ENCODE results near the gene ARID3B. TPM values are rescaled to one million over a fixed set of nuclear protein-coding genes. Genes with fewer than 3 reads are reported as not detected.

Gene ARID3B
- total RNA-seq, 1 experiment from 2014 or later, result 101 TPM

DNA sequence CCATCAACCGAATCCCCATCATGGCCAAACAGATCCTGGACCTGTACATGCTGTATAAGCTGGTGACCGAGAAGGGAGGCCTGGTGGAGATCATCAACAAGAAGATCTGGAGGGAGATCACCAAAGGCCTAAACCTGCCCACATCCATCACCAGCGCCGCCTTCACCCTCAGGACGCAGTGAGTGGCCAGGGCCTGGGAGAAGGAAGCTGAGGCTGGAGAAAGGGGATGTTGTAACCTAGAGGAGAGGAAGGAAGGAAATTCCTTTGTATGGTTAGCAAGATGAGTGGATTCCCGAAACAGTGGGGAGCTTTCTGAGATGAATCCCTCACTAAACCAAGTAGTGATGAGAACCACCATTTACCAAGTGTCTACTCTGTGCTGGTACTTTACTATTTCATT lies 48.8 kb downstream of the ARID3B start:
- Histone ChIP-seq H2BK20ac (ENCODE audit: low read depth, low read length, poor library complexity, severe bottlenecking) (no peak overlapping the region), H3K79me2 (ENCODE audit: insufficient read depth, low read length) (0 out of 2 replicates have a peak, but pooled peaks cover 1% of the 10 kb centered on the region), H2AK5ac (ENCODE audit: insufficient read length, low read length) (no peak overlapping the region), H2BK5ac (ENCODE audit: insufficient read length, low read length) (no peak overlapping the region), H2BK15ac (ENCODE audit: low read depth, low read length) (no peak overlapping the region), H4K5ac (ENCODE audit: insufficient read length, low read depth, low read length) (no peak overlapping the region), H4K8ac (replicated peaks; ENCODE audit: insufficient read length, low read depth, low read length) (no peak overlapping the region), H4K20me1 (ENCODE audit: control insufficient read depth, insufficient read depth, insufficient read length) (no peaks in the 10 kb centered on the region), H3K4me1 (ENCODE audit: insufficient read depth, low read length) (0 out of 2 replicates have a peak, but pooled peaks cover 2% of the 10 kb centered on the region), H3K18ac (ENCODE audit: insufficient read length, low read depth, low read length) (no peak overlapping the region), H3K79me1 (ENCODE audit: insufficient read depth, low read depth, low read length, poor library complexity, severe bottlenecking) (no peaks in the 10 kb centered on the region), H3T11ph (ENCODE audit: low read length) (no peak overlapping the region), H3K23me2 (ENCODE audit: insufficient read length, low read depth, low read length, poor library complexity, severe bottlenecking) (no peaks in the 10 kb centered on the region), H3K23ac (ENCODE audit: insufficient read length, low read depth, low read length) (no peak overlapping the region), H3K4me2 (ENCODE audit: insufficient read depth, insufficient read length, low read length) (no peak overlapping the region), H3K9me3 (ENCODE audit: control insufficient read depth, low read depth, low read length) (no peaks in the 10 kb centered on the region), H3K27me3 (ENCODE audit: insufficient read depth, low read length) (no peaks in the 10 kb centered on the region), H4K91ac (ENCODE audit: insufficient read length, low read depth, low read length) (no peak overlapping the region), H3K4ac (ENCODE audit: low read depth, low read length) (no peak overlapping the region), H2AFZ (ENCODE audit: low read length) (no peak overlapping the region), H3K56ac (ENCODE audit: insufficient read length, low read depth, low read length) (no peak overlapping the region), H2BK12ac (ENCODE audit: insufficient read length, low read depth, low read length) (no peak overlapping the region), H2BK120ac (ENCODE audit: low read depth, low read length, poor library complexity, severe bottlenecking) (no peak overlapping the region), H3K14ac (ENCODE audit: insufficient read depth, low read length) (no peak overlapping the region), H3K9ac (ENCODE audit: extremely low read depth, insufficient read length, low read length) (no peak overlapping the region), H3K27ac (ENCODE audit: insufficient read length, low read depth, low read length) (no peak overlapping the region)
- Mint-ChIP-seq H3K9me3 (no peaks in the 10 kb centered on the region), H3K4me3 (no peak overlapping the region), H3K27me3 (ENCODE audit: low read depth) (no peaks in the 10 kb centered on the region), H3K36me3 (ENCODE audit: insufficient read depth in 1 of 3, low read depth in 3 of 3) (peaks cover 62 to 90% (median 71%) of the 10 kb centered on the region in 3 experiments), H3K4me1 (peaks cover 18 to 22% of the 10 kb centered on the region in 2 experiments), H3K27ac (peak overlapping the region in 2 of 3 experiments; percentile 19 to 85; a peak in 2 of 7 replicates)
- WGBS (ENCODE audit: extremely low coverage, insufficient read length, low lambda C conversion rate), result no CpG with 5 or more reads among the region's 6 CpGs
- no peak for DNase-seq
- TF ChIP-seq, protein P1, sequence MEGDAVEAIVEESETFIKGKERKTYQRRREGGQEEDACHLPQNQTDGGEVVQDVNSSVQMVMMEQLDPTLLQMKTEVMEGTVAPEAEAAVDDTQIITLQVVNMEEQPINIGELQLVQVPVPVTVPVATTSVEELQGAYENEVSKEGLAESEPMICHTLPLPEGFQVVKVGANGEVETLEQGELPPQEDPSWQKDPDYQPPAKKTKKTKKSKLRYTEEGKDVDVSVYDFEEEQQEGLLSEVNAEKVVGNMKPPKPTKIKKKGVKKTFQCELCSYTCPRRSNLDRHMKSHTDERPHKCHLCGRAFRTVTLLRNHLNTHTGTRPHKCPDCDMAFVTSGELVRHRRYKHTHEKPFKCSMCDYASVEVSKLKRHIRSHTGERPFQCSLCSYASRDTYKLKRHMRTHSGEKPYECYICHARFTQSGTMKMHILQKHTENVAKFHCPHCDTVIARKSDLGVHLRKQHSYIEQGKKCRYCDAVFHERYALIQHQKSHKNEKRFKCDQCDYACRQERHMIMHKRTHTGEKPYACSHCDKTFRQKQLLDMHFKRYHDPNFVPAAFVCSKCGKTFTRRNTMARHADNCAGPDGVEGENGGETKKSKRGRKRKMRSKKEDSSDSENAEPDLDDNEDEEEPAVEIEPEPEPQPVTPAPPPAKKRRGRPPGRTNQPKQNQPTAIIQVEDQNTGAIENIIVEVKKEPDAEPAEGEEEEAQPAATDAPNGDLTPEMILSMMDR (conservative IDR thresholded peaks at IDR 0.05), result no peak
